Measurements from ENCODE around the gene MEIOC. TPM values are rescaled to one million over a fixed set of nuclear protein-coding genes. Genes with fewer than 3 reads are reported as not detected.

The MEIOC gene
- total RNA-seq, 1 experiment from 2014 or later = 5.0 TPM

GRCh38 chr17:44666006-44666405 lies 9.7 kb downstream of the MEIOC start:
- H3K4me3 Mint-ChIP-seq = no peak overlapping the region
- TF ChIP-seq MAX (CRISPR knock-in tag; IDR thresholded peaks at IDR 0.05) = no peak
- TF ChIP-seq SMAD4 (CRISPR knock-in tag; IDR thresholded peaks at IDR 0.05) = no peak
- no peak for TF ChIP-seq IRF2 (CRISPR knock-in tag; IDR thresholded peaks at IDR 0.05; ENCODE audit: borderline replicate concordance, low read depth)
- TF ChIP-seq TEAD1 (CRISPR knock-in tag; IDR thresholded peaks at IDR 0.05) = no peak
- no peak for TF ChIP-seq ZNF512 (CRISPR knock-in tag; IDR thresholded peaks at IDR 0.05; ENCODE audit: borderline replicate concordance)
- TF ChIP-seq ZNF219 (CRISPR knock-in tag; IDR thresholded peaks at IDR 0.05; ENCODE audit: borderline replicate concordance) = no peak
- TF ChIP-seq GRHL2 (CRISPR knock-in tag; IDR thresholded peaks at IDR 0.05; ENCODE audit: insufficient replicate concordance, severe bottlenecking) = no peak
- TF ChIP-seq ELF4 (CRISPR knock-in tag; IDR thresholded peaks at IDR 0.05; ENCODE audit: low read depth) = no peak
- TF ChIP-seq ZNF281 (CRISPR knock-in tag; IDR thresholded peaks at IDR 0.05) = no peak
- no peak for TF ChIP-seq ZNF416 (CRISPR knock-in tag; IDR thresholded peaks at IDR 0.05)
- no peak for TF ChIP-seq SOX15 (CRISPR knock-in tag; IDR thresholded peaks at IDR 0.05)
- no peak for TF ChIP-seq FOXJ3 (CRISPR knock-in tag; IDR thresholded peaks at IDR 0.05; ENCODE audit: borderline replicate concordance)
- no peak for TF ChIP-seq ZMAT4 (CRISPR knock-in tag; IDR thresholded peaks at IDR 0.05)
- no peak for ATAC-seq
- DNase-seq (ENCODE audit: low spot score) = no peak
- H3K9me3 Mint-ChIP-seq = no peaks in the 10 kb centered on the region
- no peaks in the 10 kb centered on the region for H3K27me3 Mint-ChIP-seq (ENCODE audit: low read depth)
- no peak overlapping the region for H3K27ac Mint-ChIP-seq
- CTCF ChIA-PET = interaction anchor here (1.5 kb wide), 1 partner anchor 132 kb away, joined by 4 read pairs; no protein-coding TSS in a partner anchor
- no peaks in the 10 kb centered on the region for H3K36me3 Mint-ChIP-seq
- no peaks in the 10 kb centered on the region for H3K4me1 Mint-ChIP-seq
- POLR2A ChIA-PET = no interaction called here

GRCh38 chr17:44672479-44673093 lies 16.3 kb downstream of the MEIOC start:
- DNase-seq (ENCODE audit: low spot score) (no peak), ATAC-seq (no peak)
- Mint-ChIP-seq H3K4me1 (no peaks in the 10 kb centered on the region), H3K9me3 (no peaks in the 10 kb centered on the region), H3K27me3 (ENCODE audit: low read depth) (no peaks in the 10 kb centered on the region), H3K36me3 (no peaks in the 10 kb centered on the region), H3K27ac (no peak overlapping the region), H3K4me3 (no peak overlapping the region)
- ChIA-PET CTCF (interaction anchor here (0.8 to 2.2 kb wide), 11 partner anchors 9 to 363 kb away, joined by 3 to 15 read pairs (median 4); partner anchors contain the start of genes FAM171A2, GPATCH8 and MEIOC), POLR2A (no interaction called here)
- no peak for TF ChIP-seq E2F4 (CRISPR knock-in tag; IDR thresholded peaks at IDR 0.05; ENCODE audit: borderline replicate concordance, low read depth)
- TF ChIP-seq GABPB1 (CRISPR knock-in tag; IDR thresholded peaks at IDR 0.05) = peak; percentile 18; the same call in 1 of the 2 replicates
- peak; percentile 35 for TF ChIP-seq CTCF (IDR thresholded peaks at IDR 0.05)

Measured in WTC11 (cell line).